HUDEP-2 (cell line): ENCODE measurements around the gene LMBR1.
"Not testable (repeated sequence)": the region's sequence is repeated elsewhere in the genome, so short reads cannot be mapped to it uniquely, and the experiment has no call there.

ENCODE experiments used
- DNase-seq, 76 experiments: peaks; one replicate each; lab custom pipeline; 2025; ENCODE audit not compliant: unreplicated experiment in 76 of 76; lab: John Stamatoyannopoulos, UW

LMBR1 gene, protein sequence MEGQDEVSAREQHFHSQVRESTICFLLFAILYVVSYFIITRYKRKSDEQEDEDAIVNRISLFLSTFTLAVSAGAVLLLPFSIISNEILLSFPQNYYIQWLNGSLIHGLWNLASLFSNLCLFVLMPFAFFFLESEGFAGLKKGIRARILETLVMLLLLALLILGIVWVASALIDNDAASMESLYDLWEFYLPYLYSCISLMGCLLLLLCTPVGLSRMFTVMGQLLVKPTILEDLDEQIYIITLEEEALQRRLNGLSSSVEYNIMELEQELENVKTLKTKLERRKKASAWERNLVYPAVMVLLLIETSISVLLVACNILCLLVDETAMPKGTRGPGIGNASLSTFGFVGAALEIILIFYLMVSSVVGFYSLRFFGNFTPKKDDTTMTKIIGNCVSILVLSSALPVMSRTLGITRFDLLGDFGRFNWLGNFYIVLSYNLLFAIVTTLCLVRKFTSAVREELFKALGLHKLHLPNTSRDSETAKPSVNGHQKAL

DNA sequence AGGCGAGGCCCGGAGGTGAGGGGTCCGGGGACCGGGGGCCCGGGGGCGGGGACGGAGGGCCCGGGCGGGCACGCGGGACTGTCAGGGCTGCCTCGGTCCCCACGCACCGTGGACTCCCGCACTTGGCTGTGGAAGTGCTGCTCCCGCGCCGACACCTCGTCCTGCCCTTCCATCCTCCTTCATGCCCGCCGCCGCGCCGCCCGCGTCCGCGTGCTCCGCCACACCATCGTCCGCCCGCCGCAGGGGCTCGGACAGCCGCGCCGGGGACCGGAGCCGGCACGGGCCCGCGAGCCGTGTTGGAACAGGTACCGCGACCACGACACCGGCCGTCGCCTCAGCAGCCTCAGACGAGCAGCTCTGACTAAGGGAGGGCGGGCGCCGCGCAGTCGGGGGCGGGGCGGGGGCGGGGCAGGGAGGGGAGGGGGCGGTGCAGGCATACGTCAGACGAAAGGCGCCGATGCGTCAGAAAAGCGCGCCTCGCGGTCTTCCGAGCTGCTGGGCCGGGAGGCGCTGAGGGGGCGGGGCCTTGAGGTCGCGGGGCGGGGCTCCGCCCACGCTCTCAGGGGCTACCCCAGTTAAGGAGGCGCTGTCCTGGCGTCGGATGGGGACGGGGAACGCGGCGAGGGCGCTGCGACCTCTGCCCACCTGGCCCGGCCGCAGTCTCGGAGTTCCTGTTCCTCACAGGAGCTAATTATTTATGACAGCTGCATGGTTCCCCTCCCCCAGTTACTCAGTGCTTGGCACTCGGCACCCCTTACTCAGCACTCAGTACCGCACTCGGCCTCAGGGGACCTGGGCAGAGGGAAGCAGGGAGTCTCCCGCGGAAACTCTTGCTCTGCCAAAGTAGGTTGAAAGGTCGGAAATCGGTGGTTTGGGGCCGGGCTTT is at the start of gene LMBR1:
LMBR1 (minus strand) TSS at position 363 of the 886 bp plus-strand sequence; CDS start at position 173, 190 bp downstream.
- peak; percentile 37 to 94 (median 86) for DNase-seq

DNA sequence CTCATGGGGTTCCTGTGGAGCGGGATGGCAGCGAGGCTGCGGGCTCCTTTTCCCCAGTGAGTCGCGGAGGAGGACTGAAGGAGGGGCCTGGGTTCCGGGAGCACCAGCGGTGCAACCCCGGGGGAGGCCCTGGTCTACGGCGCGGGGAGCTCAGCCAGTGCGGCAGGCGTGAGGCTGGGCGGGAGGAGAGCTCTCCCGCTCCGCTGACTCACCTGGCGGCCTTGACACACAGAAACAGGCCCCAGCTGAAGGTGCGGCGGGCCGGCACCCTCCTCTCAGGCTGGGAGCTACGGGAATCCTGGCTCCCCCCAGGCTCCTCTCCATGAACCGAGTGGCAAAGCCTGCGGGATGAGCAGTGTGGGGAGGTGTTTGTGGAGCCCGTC is 49.7 kb upstream of the LMBR1 start:
- DNase-seq = no peak

DNA sequence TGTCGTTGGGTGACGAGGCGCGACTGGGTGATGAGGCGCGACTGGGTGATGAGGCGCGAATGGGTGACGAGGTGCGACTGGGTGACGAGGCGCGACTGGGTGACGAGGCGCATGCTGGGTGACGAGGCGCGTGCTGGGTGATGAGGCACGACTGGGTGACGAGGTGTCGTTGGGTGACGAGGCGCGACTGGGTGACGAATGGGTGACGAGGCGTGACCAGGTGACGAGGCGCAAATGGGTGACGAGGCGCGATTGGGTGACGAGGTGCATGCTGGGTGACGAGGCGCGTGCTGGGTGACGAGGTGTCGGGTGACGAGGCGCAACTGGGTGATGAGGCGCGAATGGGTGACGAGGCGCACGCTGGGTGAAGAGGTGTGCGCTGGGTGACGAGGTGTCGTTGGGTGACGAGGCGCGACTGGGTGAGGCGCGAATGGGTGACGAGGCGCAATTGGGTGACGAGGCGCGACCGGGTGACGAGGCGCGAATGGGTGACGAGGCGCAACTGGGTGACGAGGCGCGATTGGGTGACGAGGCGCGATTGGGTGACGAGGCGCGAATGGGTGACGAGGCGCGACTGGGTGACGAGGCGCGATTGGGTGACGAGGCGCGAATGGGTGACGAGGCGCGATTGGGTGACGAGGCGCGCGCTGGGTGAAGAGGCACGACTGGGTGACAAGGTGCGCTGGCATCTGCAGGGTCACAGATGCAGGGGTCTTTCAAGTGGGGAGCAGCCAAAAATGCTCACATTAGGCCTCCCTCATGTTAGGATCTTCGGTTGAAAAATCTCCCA is 48.6 kb upstream of the LMBR1 start:
- DNase-seq = no peak

DNA sequence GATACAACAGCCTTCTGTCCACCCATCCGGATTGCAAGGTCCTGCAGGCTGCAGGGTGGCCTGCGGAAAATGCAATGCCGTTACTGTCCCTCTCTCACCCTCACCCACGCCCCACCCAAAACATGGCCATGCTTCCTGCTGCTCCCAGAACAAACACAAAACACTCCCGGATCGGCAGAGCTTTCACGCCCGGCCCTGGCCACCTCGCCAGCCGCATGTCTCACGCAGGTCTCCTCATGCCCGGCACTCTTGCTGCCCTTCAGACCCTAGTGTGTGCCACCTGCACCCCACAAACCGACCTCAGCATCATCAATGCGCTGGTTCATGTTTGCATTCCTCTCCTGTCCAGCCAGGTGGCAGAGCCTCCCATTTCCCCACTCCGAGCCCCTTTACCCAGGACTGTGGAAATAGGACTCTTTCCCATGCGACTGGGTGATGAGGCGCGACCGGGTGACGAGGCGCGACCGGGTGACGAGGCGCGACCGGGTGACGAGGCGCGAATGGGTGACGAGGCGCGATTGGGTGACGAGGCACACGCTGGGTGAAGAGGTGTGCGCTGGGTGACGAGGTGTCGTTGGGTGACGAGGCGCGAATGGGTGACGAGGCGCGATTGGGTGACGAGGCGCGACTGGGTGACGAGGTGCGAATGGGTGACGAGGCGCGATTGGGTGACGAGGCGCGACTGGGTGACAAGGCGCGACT is 47.6 kb upstream of the LMBR1 start:
- no peak for DNase-seq

DNA sequence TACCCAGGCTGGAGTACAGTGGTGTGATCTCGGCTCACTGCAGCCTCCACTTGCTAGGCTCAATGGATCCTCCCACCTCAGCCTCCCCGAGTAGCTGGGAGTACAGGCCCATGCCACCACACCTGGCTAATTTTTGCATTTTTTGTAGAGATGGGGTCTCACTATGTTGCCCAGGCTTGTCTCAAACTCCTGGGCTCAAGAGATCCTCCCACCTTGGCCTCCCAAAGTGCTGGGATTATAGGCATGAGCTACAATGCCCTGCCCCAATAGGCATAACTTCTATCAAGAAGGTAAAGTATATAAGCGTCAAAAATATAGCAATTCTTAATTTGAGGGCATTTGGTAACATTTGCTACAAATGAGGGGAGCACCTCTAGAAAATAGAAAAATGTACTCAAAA is 43.8 kb upstream of the LMBR1 start:
- DNase-seq = not testable (repeated sequence)

DNA sequence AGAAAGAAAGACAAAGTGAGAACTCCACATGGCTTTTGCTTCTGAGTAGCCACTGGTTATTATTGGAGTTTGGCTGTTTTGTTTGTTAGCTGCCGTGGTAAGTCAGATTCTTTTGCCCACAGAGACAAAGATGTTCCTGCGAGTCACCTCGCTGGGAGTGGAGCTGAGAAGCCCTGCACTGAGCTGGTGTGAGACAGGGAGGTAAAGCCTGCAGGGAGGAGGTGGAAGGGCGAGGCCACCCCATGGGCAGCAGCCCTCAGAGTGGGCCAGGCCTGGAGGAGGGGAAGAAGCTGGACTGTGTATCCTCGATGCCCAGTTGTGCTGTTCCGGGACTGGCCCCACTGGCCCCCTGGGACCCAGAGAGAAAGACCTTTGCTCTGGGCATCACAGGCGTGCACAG is 42.3 kb upstream of the LMBR1 start:
- DNase-seq = no peak

DNA sequence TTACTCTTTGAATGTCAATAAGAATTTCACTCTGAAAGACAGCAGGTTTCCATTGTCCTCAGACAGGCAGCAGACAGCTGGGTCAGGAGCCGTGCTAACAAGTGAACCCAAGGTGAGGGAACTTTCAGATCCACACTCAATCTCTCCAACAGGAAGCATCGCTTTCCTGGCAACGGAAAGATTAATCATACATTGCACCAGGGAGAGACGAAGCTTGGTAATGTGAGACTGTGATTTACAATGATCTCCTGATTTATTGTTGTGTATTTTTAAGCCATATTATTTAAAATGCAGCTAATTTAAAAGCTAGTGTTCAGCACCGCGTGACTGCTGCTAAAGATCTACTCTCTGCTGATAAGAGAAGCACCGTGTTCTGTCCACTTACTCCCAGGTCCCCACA is 39.0 kb upstream of the LMBR1 start:
- no peak for DNase-seq

DNA sequence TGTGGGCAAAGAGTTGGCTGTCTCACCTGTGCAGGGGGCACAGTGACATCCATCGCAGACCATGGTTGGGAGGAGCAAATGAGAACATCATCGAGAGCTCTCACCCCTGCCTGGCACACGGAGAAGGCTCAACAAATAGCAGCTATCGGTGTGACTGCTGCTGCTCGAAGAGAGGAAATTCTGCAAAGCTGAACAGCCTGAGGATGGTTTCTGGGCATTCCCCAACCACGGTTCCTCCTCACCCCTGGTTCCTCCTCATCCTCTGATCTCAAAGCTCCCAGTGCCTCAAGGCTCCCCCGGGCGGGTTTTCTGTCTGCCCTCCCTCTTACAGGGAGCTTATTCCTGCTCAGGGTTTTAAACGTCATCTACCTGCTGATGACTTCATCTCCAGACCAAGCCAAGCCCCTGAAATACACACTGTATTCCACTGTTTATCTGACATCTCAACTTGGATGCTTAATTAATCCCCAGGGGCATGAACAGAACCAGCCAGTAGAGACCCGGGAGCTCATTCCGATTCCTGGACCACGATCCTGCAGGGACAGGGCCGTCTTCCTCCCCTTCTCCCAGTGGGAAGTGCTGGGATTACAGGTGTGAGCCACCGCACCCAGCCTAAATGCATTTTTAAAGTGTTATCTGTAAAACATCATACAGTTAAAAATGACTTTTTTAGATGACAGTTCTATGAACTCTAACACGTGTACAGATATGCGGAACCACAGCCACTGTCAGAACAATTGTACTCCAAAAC is 37.0 kb upstream of the LMBR1 start:
- no peak for DNase-seq

DNA sequence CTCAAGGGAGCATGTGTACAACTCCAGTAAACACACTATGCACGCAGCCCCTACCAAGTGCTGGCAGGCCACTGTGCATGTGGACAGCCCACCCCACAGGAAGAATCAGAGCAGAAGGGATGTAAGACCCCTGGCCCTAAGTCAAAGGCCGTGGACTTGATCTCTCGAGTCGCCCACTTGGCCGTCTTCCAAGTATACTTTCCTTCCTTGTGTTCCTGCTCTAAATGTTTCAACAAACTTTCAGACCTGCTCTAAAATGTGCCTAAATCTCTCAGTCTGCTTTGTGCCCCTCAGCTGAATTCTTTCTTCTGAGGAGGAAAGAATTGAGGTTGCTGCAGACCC is 35.4 kb upstream of the LMBR1 start:
- DNase-seq = no peak

DNA sequence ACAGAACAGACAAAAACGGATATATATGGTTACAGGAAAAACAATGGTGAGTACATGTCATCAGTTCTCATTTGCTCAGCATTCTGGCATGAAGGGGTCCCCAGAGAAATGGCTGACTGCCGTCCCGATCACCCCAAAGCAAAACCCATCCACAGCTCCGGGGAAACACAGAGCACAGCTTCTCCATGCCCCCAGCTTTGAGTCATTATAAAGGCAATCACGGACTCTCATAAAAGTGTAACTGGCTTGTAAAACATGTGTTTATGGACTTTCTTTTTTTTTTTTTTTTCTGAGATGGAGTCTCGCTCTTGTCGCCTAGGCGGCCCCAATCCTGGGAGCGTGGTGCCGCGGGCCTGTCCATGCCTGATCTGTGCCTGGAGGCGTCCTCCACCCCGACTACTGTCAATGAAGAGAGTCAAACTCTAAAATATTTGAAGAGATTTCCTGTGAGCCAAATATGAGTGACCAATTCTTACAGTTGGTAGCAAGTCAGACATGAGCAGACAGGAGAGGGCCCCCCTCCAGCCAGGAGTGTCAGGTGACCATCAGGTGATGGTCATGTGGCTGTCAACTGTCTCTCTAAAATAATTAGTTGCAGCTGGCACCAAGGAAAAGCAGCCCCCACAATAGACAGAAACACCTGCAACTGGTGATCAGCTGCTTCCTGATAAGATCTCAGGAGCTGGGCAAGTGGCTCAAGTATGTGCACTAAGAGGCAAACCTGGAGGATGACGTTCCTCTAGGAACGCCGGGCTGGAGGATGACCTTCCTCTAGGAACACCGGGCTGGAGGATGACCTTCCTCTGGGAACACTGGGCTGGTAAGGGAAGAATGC is 34.8 kb upstream of the LMBR1 start:
- DNase-seq = no peak

DNA sequence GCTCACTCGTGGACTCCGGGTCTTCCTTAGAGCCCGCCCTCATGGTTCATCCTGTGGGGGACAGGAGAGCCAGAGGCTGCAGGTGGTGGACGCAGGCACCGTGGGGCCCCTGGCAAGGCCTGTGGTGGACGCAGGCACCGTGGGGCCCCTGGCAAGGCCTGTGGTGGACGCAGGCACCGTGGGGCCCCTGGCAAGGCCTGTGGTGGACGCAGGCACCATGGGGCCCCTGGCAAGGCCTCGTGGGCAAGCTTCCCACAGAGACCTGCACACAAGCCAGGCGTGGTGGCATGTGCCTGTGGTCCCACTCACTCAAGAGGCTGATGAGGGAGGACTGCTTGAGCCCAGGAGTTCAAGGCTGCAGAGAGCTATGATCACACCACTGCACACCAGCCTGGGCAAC is 32.8 kb upstream of the LMBR1 start:
- not testable (repeated sequence) for DNase-seq

DNA sequence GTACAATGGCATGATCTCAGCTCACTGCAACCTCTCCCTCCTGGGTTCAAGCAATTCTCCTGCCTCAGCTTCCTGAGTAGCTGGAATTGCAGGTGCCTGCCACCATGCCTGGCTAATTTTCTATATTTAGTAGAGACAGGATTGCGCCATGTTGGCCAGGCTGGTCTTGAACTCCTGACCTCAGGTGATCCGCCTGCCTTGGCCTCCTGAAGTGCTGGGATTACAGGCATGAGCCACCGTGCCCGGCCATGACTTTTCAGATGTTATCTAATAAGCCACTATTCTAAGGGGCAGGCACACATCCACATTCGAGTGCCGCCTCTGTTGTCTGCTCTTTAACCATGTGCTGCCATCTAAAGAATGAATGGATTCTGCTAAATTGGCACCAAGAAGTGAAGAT is 29.3 kb upstream of the LMBR1 start:
- DNase-seq = not testable (repeated sequence)

DNA sequence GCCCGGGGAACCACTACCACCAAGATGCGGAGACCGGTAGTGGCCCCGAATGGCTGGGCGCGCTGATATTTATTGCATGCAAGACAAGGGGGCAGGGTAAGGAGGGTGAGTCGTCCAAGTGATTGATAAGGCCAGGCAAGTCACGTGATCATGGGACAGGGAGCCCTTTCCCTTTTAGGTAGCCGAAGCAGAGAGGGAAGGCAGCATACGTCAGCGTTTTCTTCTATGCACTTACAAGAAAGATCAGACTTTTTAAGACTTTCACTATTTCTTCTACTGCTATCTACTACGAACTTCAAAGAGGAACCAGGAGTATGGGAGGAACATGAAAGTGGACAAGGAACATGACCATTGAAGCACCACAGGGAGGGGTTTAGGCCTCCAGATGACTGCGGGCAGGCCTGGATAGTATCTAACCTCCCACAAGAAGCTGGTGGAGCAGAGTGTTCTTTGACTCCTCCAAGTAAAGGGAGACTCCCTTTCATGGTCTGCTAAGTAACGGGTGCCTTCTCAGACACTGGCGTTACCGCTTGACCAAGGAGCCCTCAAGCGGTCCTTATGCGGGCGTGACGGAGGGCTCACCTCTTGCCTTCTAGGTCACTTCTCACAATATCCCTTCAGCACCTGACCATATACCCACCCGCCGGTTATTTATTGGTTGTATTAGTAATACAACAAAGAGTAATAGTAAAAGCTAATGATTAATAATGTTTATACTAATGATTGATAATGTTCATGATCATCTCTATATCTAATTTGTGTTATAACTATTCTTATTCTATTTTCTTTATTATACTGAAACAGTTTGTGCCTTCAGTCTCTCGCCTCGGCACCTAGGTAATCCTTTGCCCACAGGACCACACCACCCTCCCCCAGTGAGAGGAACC is 27.7 kb upstream of the LMBR1 start:
- DNase-seq = peak in 5 of 76 experiments; percentile 2 to 26 (median 6)

DNA sequence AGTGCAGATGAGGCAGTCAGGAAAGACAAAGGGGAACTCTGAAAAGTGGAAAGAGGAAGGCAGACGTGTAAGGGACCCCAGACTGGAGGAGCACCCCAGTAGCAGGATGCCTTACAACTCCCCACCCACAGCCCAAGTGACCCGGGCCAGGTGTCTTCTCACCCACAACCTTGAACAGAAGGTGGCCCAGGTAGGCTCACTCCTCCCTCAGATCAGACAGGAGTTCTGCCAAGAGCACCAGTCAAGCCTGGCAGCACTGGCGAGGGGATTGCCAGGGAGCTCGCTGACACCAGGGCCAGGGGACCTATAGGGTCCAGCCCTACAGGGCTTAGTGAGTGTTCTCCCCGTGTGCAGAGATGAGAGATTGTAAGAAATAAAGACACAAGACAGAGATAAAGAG is 27.1 kb upstream of the LMBR1 start:
- DNase-seq = no peak

DNA sequence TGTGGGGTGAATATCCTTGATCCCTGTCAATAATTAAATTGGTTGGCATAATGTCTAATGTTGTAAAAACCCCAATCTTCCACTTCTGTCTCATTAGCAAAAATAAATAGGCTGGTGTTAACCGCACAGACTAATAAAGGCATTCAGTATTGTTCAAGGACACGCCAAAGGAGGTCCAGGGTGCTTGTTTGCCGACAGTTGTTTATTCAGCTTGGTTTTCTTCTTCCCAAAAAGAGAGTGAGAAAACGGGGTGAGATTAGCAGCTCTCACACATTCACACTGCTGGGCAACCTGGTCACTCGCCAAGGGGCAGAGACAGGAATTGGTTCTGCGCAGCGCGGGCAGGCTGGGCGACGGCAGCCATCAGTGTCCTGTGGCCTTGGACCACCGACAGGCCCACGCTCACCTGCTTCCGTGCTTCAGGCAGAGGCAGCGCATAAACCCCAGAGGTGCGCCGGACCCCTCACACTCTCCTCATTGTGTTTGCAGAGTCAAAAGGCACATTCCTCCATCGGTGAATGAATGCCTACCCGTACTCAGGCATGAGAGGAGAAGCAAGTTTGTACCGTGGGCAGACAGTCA is 26.2 kb upstream of the LMBR1 start:
- no peak for DNase-seq

DNA sequence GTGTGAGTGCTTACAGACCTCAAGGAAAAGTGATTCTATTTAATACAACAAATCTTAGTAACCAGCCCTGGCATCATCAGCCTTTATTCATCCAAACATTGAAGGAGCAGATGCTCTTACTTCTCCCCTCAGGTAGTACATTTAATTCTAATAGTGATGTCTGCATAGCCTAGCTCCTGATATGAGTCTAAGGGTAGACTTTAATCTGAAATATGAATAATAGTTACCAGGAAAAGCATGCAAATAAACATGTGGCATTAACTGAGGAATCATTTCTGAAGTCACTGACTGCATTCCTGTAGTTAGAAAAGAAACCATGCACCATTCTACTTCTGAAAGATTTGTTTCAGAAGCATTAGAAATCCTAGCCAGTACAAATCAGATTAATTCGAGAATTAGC is 25.7 kb upstream of the LMBR1 start:
- no peak for DNase-seq

DNA sequence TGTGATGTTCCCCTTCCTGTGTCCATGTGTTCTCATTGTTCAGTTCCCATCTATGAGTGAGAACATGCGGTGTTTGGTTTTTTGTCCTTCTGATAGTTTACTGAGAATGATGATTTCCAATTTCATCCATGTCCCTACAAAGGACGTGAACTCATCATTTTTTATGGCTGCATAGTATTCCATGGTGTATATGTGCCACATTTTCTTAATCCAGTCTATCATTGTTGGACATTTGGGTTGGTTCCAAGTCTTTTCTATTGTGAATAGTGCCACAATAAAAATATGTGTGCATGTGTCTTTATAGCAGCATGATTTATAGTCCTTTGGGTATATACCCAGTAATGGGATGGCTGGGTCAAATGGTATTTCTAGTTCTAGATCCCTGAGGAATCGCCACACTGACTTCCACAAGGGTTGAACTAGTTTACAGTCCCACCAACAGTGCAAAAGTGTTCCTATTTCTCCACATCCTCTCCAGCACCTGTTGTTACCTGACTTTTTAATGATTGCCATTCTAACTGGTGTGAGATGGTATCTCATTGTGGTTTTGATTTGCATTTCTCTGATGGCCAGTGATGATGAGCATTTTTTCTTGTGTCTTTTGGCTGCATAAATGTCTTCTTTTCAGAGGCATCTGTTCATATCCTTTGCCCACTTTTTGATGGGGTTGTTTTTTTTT is 16.7 kb upstream of the LMBR1 start:
- not testable (repeated sequence) for DNase-seq
